NCI-H2029 (cell line): Measurements from ENCODE around the gene CNRIP1.
"Not testable (repeated sequence)": the region's sequence is repeated elsewhere in the genome, so short reads cannot be mapped to it uniquely, and the experiment has no call there.

Source experiments
- DNase-seq: peaks from one replicate; lab custom pipeline; 2025; lab: John Stamatoyannopoulos, UW

CNRIP1 gene

GRCh38 chr2:68340226-68341061 lies 20.7 kb upstream of the CNRIP1 start:
- DNase-seq, result no peak

- DNase-seq, result no peak
Measured at GRCh38 chr2:68336192-68336591, 16.4 kb upstream of the CNRIP1 start.

- DNase-seq, result no peak
Measured at GRCh38 chr2:68333931-68334330, 14.2 kb upstream of the CNRIP1 start.

DNA sequence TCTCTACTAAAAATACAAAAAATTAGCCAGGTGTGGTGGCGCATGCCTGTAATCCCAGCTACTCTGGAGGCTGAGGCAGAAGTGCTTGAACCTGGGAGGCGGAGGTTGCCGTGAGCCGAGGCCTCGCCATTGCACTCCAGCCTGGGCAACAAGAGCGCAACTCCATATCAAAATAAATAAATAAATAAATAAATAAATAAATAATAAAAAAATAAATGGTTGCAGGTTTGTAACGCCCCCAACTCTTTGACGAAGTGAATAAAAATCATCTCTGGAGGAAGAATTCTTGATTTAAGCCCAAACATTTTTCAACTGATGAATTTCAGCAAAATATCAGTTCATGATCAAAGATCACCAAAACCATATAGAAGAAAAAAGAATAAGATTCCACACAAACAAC lies 13.3 kb upstream of the CNRIP1 start:
- DNase-seq, result no peak

DNA sequence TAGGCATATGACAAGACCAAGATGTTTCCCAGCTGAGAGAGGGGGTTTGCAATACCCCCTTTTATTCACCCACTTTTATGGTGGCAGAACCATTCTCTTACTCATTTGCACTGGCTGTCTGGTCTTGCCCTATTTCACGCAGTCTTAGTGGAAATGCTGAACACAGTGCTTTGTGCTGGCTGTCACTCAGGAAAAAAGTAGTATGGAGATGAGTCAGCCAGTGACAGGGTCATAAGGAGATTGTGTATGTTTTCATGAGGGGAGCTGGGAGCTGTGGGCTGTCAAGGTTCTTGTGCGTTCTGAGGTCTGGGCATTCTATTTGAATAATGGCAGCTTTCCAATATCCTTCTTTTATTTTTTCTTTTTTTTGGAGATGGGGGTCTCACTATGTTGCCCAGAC lies 10.9 kb upstream of the CNRIP1 start:
- no peak for DNase-seq

DNA sequence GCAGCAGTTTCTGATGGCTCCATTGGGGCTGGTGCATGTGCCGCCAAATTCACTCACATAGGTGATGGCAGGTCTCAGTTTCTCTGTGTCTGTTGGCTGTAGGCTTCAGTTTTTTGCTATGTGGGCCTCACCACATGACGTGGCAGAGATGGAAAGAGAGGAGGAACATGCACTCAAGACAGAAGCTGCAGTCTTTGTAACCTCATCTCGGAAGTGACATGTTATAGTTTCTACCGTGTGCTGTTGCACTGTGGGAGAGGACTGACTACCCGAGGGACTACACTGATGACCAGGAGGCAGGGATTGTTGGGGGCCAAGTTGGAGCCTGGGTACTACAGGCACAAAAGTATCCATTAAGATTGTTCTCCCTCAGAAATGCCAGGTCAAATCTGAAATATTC lies 9.2 kb upstream of the CNRIP1 start:
- DNase-seq, result no peak

- no peak for DNase-seq
Measured at GRCh38 chr2:68325056-68325455, 5.3 kb upstream of the CNRIP1 start.

- DNase-seq, result peak; percentile 9
Measured at GRCh38 chr2:68320118-68320641, 431 bp upstream of the CNRIP1 start.

DNA sequence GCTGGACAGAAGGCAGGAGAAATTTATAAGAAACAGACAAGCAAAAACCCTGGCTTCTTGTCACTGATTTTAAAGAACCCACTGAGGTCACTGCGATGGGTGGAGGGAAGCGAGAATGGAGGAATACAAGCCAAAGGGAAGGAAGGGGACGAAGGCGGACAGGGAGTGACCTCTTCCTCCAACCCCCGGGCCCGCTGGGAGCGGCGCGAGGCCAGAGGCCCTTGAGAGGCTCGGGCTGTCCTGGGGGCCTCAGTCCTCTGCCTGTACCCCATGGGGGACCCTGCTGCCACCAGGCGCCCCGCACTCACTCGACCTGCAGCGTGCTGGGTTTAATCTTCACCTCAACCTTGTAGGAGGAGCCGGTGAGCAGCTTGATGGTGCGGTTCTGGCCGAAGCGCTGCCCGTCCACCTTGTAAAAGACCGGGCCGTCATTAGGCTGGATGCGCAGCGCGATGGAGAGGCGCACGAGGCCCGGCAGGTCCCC lies 793 bp downstream of the CNRIP1 start:
- no peak for DNase-seq

DNA sequence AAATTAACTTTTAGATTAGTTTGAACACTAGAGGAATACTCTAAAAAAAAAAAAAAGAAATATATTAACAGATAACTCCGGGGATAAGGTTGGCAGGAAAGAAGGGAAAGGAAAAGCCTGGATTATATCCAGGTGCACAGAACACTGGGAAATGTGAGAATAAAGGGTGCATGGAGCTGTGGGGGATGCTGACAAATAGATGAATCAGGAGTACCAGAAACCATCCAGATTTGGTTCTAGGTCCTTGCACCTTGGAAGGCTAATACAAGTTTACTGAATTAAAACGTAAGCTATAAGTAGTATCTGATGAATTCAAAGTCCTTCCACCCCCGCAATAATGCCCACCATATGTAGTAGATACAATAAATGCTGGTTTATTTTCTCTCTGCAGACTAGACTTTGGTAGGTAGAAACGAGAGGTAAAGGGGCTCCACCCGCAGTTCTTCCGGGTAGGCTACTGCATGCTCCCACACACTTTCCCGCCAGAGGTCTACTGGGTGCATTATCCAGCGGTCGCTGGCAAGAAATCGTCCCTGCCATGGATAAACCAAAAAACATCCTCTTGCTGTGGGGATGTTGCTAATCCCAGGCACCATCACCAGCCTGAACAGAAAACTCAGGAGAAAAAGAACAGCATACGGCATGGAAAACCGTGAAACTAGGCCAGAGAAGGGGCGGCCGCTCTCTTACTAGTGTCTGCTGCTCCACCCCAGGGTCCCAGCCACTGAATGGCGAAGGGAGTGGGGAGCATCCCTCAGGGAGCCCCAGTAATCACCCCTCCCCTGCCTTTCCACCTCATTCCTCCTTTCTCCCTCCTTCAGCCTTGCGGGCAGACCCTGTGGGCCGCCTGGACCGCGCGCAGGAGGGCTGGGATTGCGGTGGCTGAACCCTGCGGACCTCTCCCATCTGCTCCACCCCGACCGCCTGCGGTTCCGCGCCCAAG lies 1.5 kb downstream of the CNRIP1 start:
- DNase-seq, result no peak

GRCh38 chr2:68316111-68316510 lies 3.6 kb downstream of the CNRIP1 start:
- no peak for DNase-seq

GRCh38 chr2:68311033-68311432 lies 8.7 kb downstream of the CNRIP1 start:
- no peak for DNase-seq

DNA sequence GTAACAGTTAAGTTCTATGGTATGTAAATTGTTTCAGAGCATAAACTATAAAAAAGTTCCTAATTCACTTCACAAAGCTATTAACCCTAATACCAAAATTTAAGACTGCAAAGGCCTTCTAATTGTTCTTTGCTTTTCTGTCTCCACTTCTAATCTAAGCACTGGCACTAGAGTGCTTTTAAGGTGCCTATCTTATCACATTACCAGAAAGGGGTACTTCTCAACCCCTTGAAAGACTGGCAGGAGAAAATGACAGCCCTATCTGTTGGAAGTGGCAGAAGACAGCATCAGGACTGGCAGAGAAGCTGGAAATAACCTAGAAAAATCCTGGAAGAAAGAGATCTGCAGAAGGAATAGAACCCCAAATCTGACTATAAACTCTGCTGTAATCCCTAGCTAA lies 10.3 kb downstream of the CNRIP1 start:
- DNase-seq, result no peak

GRCh38 chr2:68303902-68304272 lies 15.9 kb downstream of the CNRIP1 start:
- DNase-seq, result not testable (repeated sequence)

DNA sequence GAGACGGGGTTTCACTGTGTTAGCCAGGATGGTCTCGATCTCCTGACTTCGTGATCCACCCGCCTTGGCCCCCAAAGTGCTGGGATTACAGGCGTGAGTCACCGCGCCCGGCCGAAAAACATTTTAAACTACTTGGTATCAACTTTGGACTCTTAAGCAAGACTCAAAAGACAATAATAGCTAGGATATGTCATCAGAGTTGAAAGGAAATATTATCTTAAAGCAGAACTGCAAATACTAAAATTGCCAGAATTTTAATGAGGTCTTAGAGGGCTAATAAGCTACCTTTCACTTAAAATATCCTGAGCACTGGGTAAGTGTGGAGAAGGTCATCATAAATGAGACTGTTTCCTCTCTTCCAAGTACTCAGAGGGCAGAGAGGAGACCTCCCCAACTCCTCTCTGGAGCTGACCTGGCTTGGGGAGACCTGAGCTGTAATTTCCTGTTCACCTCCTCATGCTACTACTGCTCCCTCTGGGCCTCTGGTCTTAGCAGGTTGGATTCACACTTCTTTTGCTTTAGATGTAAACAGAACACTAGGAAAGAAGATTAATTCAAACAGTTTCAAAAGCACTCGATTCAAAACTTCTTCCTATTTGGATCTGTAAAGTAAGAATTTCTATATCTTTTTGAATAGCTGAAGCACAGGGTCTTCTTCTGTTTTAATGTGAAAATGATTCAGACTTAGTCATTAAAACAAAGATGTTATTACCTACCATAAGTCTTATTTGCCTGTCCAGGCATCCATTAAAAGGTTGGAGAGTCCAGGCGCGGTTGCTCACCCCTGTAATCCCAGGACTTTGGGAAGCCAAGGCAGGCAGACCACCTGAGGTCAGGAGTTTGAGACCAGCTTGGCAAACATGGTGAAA lies 16.5 kb downstream of the CNRIP1 start:
- DNase-seq, result no peak

GRCh38 chr2:68302281-68302875 lies 17.4 kb downstream of the CNRIP1 start:
- DNase-seq, result no peak

DNA sequence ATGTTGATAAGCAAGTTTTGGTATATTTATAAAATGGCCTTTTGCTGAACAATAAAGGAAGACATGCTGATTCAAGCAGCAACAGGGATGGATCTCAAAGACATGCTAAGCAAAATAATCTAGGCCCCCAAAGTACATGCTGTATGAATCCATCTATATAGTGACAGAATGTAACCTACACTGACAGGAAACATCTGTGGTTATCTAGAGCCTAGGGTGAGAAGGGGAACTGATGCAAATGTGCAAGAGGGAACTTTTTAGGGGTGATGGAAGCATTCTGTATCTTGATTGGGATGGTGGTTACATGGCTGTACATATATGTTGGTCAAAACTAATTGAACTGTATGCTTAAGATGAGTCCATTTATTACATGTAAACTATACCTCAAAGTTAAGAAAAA lies 24.2 kb downstream of the CNRIP1 start:
- no peak for DNase-seq

- no peak for DNase-seq
Measured at GRCh38 chr2:68294913-68295312, 24.8 kb downstream of the CNRIP1 start.

- DNase-seq, result no peak
Measured at GRCh38 chr2:68294187-68294586, 25.6 kb downstream of the CNRIP1 start.

DNA sequence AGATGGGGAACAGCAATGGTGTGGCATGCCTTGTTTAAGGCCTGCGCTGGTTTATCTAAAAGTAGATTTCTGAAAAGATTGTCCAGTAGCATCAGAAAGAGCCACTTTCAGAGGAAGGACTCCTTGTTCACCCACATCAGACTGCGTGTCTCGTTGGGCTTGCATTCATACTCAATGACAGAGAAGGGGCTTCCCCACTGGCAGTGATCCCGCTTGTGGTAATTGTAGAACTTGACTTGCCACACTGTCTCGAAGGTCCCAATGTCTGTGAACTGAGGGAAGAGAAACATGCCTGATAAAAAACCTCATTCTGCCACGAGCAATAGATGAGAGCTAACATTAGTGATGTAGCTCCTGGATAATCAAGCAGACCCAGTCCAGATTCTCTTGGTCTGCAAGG lies 26.0 kb downstream of the CNRIP1 start:
- no peak for DNase-seq

DNA sequence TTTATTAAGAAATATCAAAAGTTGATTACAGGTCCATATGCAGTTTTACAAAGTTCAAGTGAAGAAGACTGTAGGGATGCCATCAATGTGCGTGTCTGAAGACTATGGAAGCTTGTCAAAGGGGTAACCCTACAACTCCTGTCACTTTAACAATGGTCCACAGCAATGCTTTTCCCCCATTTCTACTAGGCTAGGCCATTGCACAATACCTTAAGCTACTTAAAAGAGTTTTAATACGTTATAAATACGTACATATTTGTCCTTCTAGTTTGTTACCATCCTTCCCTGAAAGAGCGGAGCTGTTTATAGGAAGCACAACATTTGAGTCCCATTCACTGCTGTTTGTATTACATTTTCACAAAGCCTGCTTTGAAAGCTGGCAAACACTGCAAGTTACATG lies 26.7 kb downstream of the CNRIP1 start:
- no peak for DNase-seq
